AG04450 (cell line): Measurements from ENCODE around the gene FHIT. TPM values are rescaled to one million over a fixed set of nuclear protein-coding genes. Genes with fewer than 3 reads are reported as not detected.

Experiments used
- CTCF ChIA-PET: fragments of 300-600, 350-600 bp; formaldehyde crosslinking; extraction: SDS; loops from one replicate; lab custom pipeline; 2022; ENCODE audit warnings: antibody characterized with exemption, inconsistent platforms; lab: Charles Lee
- POLR2A ChIA-PET: fragments of 350-600 bp; formaldehyde crosslinking; extraction: SDS; loops from one replicate; lab custom pipeline; 2021; ENCODE audit warnings: antibody characterized with exemption, inconsistent platforms; lab: Yijun Ruan, JAX
- DNase-seq: peaks from one replicate; pipeline ENCODE4 v3.0.0-alpha.2; 2011; ENCODE audit warnings: low read depth, low spot score
- H3K27ac ChIP-seq: one replicate; pipeline ENCODE4 v1.5.1; 2012; ENCODE audit warnings: low read depth, low read length, control low read depth
- H3K27me3 ChIP-seq: one replicate; pipeline ENCODE4 v1.6.0; 2012; ENCODE audit warnings: low read length; ENCODE audit not compliant: control insufficient read depth, insufficient read depth
- H3K4me3 ChIP-seq: 2 replicates; pipeline ENCODE4 v1.5.1; 2011; ENCODE audit warnings: mild to moderate bottlenecking, low read depth, low read length, control low read depth
- H3K9me3 ChIP-seq: 2 replicates; pipeline ENCODE4 v1.5.1; 2012; ENCODE audit warnings: low read length; ENCODE audit not compliant: control insufficient read depth, insufficient read depth
- polyA plus RNA-seq: library from polyadenylated mRNA; depleted of rRNA; stranded (reverse); fragments of >200 nt; gene quantifications from 2 replicates; pipeline ENCODE4 v1.2.3, GENCODE V29; 2011
- TF ChIP-seq, protein P1 (sequence below): IDR thresholded peaks from 2 replicates; pipeline ENCODE4 v1.5.1; 2011; ENCODE audit warnings: low read depth, low read length, control low read depth, inconsistent platforms

The FHIT gene
- polyA plus RNA-seq, 1 experiment = 0.17 TPM

DNA sequence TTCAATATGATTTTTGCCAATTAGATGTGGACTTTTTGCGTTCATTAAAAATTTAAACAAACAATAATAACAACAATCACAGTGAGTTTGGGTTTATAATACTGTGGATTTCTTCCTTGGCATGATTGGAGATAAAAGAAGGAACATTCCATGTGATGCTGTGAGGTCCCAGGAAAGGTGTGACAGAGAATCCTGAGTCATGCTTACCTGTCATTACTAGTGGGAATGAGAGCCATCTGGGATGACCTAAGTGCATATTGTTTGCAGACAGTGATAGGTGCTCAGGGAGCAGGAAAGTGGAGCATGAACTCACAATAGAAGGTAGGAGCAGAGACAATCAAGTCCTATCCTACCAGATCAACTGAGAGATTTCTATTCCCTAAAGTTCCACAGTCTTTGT is 1434.9 kb downstream of the FHIT start:
- no peak overlapping the region for H3K4me3 ChIP-seq
- no peak for DNase-seq
- POLR2A ChIA-PET = no interaction called here
- CTCF ChIA-PET = no interaction called here
- H3K9me3 ChIP-seq = no peaks in the 10 kb centered on the region
- TF ChIP-seq, protein P1, sequence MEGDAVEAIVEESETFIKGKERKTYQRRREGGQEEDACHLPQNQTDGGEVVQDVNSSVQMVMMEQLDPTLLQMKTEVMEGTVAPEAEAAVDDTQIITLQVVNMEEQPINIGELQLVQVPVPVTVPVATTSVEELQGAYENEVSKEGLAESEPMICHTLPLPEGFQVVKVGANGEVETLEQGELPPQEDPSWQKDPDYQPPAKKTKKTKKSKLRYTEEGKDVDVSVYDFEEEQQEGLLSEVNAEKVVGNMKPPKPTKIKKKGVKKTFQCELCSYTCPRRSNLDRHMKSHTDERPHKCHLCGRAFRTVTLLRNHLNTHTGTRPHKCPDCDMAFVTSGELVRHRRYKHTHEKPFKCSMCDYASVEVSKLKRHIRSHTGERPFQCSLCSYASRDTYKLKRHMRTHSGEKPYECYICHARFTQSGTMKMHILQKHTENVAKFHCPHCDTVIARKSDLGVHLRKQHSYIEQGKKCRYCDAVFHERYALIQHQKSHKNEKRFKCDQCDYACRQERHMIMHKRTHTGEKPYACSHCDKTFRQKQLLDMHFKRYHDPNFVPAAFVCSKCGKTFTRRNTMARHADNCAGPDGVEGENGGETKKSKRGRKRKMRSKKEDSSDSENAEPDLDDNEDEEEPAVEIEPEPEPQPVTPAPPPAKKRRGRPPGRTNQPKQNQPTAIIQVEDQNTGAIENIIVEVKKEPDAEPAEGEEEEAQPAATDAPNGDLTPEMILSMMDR = no peak
- no peaks in the 10 kb centered on the region for H3K27me3 ChIP-seq
- H3K27ac ChIP-seq = no peak overlapping the region

DNA sequence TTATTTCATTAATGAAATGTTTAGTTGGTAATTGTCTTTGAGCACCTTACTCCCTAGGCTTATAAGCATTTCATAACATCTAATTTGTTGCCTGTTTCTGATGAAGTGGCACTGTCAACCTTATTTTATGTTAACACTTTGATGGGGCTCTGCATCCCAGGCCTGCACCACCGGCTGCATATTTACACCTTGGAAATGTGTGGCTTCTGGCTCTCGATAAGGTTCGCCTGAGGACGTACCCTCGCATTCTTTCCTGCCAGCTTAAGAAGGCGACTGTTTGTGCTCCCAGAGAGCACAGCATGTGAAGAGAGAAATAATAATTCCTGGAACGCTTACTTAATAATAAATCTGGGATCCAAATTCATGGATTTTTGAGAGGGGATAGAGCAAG is 1438.1 kb downstream of the FHIT start:
- DNase-seq = no peak

DNA sequence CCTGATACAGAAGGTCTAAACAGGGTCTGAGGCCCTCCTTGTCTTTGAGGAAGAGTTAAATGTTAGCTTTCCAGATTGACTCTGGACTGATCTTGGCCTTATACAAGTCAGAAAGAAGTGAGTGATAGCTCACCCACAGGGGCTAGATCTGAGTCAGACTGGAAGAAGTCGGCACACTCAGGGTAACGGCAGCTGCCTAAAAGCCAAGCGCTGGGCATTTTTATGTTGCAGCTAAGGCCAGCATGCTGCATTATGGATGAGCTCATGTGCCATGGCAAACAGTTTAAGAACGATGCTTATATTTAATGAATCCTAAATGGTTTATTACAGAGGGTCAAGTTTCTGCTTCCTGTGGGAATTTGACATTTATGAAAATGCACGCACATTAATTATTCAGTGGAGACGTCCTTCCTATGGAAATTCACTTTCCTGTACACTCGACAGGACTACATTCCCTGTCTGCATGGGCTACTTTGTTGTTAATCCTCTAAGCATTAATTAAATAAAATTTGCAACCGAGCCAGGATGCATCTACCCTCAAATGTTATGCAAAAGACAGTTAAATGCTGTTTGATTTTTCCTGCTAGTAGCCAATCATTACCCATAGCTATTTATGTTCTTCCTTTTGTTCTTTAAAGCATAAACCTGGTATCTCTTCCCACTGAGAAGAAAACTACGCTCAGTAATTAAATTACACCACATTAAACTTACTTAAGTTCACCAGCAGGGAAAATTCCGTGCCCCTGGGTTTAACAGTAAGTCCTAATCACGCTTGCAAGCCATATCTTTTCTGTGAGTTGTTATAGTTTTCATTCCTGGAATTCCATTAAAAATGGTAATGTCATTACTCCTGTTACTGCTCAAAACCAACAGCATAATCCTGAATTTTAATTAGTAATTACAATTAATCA is 1438.8 kb downstream of the FHIT start:
- TF ChIP-seq, protein P1 = no peak
- DNase-seq = no peak

More for the DNA sequence above, 1438.1 kb downstream of the FHIT start:
- H3K4me3 ChIP-seq = no peak overlapping the region
- H3K27ac ChIP-seq = no peak overlapping the region
- ChIA-PET CTCF (interaction anchor here (1.6 kb wide), 1 partner anchor 44 kb away, joined by 8 read pairs; no protein-coding TSS in a partner anchor), POLR2A (no interaction called here)
- no peaks in the 10 kb centered on the region for H3K9me3 ChIP-seq
- H3K27me3 ChIP-seq = no peaks in the 10 kb centered on the region
- TF ChIP-seq, protein P1 = no peak

DNA sequence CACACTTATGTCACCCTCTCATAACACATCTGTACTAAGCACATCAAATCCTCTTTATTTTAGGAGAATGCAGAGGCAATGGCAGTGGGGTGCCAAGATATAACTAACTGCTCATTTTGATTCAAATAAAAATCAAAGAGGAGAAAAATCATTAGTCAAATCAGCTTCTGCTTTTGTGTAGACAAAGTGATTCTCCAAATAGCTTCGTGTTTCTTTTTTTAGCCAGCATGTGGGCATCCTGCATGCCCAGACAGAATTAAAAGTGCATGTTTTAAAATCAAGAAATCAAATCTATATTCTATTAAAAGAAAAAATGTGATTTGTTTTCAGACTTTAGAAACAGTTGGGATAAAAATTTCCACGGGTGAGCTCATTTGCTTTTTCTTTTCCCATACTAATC is 1440.1 kb downstream of the FHIT start:
- ChIA-PET CTCF (interaction anchor here (0.6 to 3.5 kb wide), 7 partner anchors 38 to 384 kb away, joined by 3 to 30 read pairs (median 3); no protein-coding TSS in a partner anchor), POLR2A (no interaction called here)
- Histone ChIP-seq H3K27ac (no peak overlapping the region), H3K27me3 (no peaks in the 10 kb centered on the region), H3K9me3 (no peaks in the 10 kb centered on the region), H3K4me3 (no peak overlapping the region)
- TF ChIP-seq, protein P1 = no peak
- no peak for DNase-seq

More for the DNA sequence above, 1438.8 kb downstream of the FHIT start:
- H3K27ac ChIP-seq = no peak overlapping the region
- no peaks in the 10 kb centered on the region for H3K27me3 ChIP-seq
- POLR2A ChIA-PET = no interaction called here
- no peaks in the 10 kb centered on the region for H3K9me3 ChIP-seq
- CTCF ChIA-PET = interaction anchor here (0.6 to 3.5 kb wide), 2 partner anchors 224 to 237 kb away, joined by 3 to 30 read pairs; no protein-coding TSS in a partner anchor
- no peak overlapping the region for H3K4me3 ChIP-seq

DNA sequence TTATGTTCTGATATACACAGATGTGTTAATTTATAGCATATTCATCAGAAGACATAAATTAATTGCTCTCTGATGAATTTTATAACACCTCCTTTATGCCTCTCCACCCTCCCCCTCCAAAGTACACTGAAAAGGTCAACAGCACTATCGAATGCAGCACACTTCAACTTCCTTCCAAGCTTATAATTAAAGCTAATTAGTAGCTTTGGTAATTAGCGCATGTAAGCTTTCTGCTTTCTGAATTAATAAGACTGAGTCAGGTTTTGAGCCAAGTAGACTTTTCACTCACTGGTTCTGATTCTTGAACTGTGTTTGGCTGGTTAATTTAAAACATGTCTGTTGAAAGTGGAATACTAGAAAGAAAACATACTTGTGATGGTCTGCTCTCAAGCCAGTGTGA is 1440.6 kb downstream of the FHIT start:
- DNase-seq = no peak
- Histone ChIP-seq H3K27ac (no peak overlapping the region), H3K9me3 (no peaks in the 10 kb centered on the region), H3K27me3 (no peaks in the 10 kb centered on the region), H3K4me3 (no peak overlapping the region)
- TF ChIP-seq, protein P1 = no peak
- ChIA-PET CTCF (interaction anchor here (0.6 to 3.5 kb wide), 16 partner anchors 10 to 384 kb away, joined by 3 to 30 read pairs (median 4); no protein-coding TSS in a partner anchor), POLR2A (no interaction called here)
